ENCODE results near the gene ENTPD3.

The ENTPD3 gene

DNA sequence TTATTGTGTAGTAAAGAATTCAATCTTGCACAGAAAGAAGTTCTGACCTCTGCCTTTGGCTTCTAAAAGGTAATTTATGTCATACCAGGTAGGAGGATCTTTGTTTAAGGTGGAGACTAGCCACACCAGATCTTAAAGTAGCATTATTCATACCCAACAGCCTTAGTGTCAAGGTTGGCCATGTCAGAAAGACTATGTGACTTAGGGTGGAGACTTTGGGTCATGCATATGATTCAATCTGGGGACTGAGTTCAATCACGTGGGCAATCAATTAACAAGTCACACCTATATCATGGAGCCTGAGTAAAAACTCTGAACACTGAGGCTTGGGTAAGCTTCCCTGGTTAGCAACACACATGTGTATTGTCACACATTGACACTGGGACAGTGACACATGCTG lies 28.5 kb upstream of the ENTPD3 start:
- TF ChIP-seq, protein P1, sequence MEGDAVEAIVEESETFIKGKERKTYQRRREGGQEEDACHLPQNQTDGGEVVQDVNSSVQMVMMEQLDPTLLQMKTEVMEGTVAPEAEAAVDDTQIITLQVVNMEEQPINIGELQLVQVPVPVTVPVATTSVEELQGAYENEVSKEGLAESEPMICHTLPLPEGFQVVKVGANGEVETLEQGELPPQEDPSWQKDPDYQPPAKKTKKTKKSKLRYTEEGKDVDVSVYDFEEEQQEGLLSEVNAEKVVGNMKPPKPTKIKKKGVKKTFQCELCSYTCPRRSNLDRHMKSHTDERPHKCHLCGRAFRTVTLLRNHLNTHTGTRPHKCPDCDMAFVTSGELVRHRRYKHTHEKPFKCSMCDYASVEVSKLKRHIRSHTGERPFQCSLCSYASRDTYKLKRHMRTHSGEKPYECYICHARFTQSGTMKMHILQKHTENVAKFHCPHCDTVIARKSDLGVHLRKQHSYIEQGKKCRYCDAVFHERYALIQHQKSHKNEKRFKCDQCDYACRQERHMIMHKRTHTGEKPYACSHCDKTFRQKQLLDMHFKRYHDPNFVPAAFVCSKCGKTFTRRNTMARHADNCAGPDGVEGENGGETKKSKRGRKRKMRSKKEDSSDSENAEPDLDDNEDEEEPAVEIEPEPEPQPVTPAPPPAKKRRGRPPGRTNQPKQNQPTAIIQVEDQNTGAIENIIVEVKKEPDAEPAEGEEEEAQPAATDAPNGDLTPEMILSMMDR (IDR thresholded peaks at IDR 0.05; ENCODE audit: low read depth, low read length, missing control alignments): no peak
- no peak for DNase-seq (ENCODE audit: extremely low read depth, low read depth)
- H3K4me3 ChIP-seq (replicated peaks; ENCODE audit: low read depth, low read length): no peak overlapping the region

DNA sequence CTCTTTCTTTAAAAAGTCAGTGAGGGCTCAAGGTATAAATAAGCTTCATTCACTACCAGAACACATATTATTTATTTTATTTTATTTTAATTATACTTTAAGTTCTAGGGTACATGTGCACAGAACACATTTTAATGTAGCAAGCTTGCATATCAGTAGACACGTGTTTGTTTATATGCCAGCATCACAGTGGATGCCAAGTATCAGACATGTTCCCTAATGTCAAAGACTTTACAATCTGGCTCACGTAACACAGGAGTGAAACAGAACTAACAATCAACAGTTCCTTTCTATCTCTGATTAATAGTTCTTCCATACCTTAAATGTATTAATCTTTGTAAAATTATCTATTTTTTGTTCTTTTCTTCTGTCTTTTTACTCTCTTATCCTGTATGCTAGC lies 23.3 kb upstream of the ENTPD3 start:
- H3K4me3 ChIP-seq (replicated peaks; ENCODE audit: low read depth, low read length): no peak overlapping the region
- TF ChIP-seq, protein P1 (IDR thresholded peaks at IDR 0.05; ENCODE audit: low read depth, low read length, missing control alignments): no peak
- DNase-seq (ENCODE audit: extremely low read depth, low read depth): no peak

DNA sequence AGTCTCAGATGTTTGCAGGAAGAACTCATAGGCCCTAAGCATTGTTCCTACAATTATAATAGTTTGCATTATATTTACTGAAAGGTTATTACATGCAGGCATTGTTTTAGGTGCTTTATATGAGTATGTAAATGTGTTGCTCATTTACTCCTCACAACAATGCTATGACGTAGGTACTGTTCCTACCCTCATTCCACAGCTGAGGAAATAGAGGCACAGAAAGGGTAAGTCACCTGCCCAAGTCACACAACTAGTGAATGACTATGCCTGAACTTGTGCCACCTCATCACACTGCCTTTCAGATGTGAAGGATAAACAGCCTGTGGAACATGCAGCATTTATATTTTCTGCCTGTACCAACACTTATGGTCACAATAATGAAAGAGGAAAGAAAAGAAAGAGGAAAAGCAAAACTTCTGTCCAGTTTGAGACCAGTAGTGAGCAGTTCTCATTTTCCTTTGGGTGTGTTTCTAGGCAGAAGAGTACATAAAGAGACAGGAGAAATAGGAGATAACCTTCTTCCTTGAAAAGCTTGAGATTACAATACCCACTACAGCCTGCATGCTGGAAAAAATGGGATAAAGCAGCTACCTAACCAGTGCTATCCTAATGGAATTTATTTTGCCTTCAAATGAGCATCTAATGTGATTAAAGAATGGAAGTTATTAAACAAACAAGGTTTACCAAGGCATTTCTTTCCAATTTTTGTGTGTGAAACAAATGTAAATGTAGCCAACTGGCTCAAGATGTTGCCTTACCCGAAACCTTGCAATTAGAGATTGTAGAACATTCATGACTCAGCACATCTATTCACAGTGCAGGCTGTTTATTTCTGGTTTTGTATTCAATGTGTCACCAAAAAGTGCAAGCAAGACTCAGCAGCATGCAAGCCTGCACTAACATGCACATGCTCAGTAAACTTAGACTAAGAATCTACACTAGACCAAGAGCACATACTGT lies 20.5 kb upstream of the ENTPD3 start:
- no peak overlapping the region for H3K4me3 ChIP-seq (replicated peaks; ENCODE audit: low read depth, low read length)
- TF ChIP-seq, protein P1 (IDR thresholded peaks at IDR 0.05; ENCODE audit: low read depth, low read length, missing control alignments): no peak
- DNase-seq (ENCODE audit: extremely low read depth, low read depth): no peak

DNA sequence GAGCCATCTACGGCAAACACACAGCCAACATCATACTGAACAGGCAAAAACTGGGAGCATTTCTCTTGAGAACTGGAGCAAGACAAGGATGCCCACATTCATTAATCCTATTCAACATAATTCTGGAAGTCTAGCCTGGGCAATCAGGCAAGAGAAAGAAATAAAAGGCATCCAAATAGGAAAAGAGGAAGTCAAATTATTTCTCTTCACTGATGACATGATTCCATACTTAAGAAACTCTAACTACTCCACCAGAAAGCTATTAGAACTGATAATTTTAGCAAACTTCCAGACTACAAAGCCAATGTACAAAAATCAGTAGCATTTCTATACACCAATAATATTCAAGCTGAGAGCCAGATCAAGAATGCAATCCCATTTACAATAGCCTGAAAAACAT lies 17.3 kb upstream of the ENTPD3 start:
- DNase-seq (ENCODE audit: extremely low read depth, low read depth): no peak
- TF ChIP-seq, protein P1 (IDR thresholded peaks at IDR 0.05; ENCODE audit: low read depth, low read length, missing control alignments): no peak

DNA sequence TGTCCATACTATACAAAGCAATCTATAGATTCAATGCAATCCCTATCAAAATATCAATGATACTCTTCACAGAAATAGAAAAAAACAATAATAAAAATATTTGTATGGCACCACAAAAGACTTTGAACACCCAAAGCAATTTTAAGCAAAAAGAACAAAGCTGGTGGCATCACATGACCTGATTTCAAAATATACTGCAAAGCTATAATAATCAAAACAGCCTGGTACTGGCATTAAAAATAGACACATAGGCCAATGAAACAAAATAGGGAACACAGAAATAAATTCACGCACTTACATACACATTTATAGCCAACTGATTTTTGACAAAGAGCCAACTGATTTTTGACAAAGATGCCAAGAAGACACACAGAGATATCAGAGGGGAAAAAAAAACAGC lies 9.2 kb upstream of the ENTPD3 start:
- no peak for DNase-seq (ENCODE audit: extremely low read depth, low read depth)
- no peak overlapping the region for H3K4me3 ChIP-seq (replicated peaks; ENCODE audit: low read depth, low read length)
- TF ChIP-seq, protein P1 (IDR thresholded peaks at IDR 0.05; ENCODE audit: low read depth, low read length, missing control alignments): no peak

More for the DNA sequence above, 17.3 kb upstream of the ENTPD3 start:
- no peak overlapping the region for H3K4me3 ChIP-seq (replicated peaks; ENCODE audit: low read depth, low read length)

DNA sequence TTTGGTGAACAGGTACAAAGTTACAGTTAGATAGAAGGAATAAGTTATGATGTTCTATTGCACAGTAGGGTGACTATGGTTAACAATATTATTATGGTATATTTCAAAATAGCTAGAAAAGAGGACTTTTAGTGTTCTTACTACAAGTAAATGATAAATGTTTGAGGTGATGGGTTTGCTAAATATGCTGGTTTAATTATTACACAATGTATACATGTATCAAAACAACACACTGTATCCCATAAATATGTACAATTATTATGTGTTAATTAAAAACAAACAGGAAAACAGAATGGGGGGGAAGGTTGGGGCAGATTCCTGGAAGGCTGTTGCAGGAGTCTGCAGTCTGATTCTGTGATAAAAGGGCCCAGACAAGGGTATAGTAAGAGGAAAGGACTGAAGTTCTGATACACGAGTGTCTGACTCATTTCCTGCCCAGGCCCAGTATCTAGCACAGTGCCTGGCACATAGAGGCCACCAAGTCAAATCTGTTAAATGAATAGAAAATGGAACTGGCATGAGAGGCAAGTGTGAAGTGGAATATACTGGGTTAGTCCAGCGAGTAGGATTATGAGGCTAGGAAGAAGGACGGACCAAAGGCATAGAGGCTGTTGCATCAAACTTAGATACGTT lies 7.2 kb upstream of the ENTPD3 start:
- no peak overlapping the region for H3K4me3 ChIP-seq (replicated peaks; ENCODE audit: low read depth, low read length)
- DNase-seq (ENCODE audit: extremely low read depth, low read depth): no peak
- TF ChIP-seq, protein P1 (IDR thresholded peaks at IDR 0.05; ENCODE audit: low read depth, low read length, missing control alignments): no peak
